Activated naive CD4-positive, alpha-beta T cell treated with anti-CD3 and anti-CD28 coated beads for 36 hours (primary cell): ENCODE measurements around the gene TSSK2. TPM values are rescaled to one million over a fixed set of nuclear protein-coding genes. Genes with fewer than 3 reads are reported as not detected.
"Not testable (repeated sequence)": the region's sequence is repeated elsewhere in the genome, so short reads cannot be mapped to it uniquely, and the experiment has no call there.

Experiments used
- CTCF ChIA-PET: fragments of 350-600 bp; sonication (Branson Sonifier 250); formaldehyde crosslinking; loops from one replicate; lab custom pipeline; 2021; ENCODE audit warnings: antibody characterized with exemption; lab: Charles Lee
- DNase-seq: peaks from one replicate; pipeline ENCODE4 v3.0.0-alpha.2; 2020
- H3K27ac Mint-ChIP-seq: one replicate; pipeline ENCODE4 v1.8.0; 2021; ENCODE audit warnings: mild to moderate bottlenecking, mixed read lengths
- H3K27me3 Mint-ChIP-seq: one replicate; pipeline ENCODE4 v1.8.0; 2021; ENCODE audit warnings: low read depth, mixed read lengths
- H3K36me3 Mint-ChIP-seq: one replicate; pipeline ENCODE4 v1.8.0; 2021; ENCODE audit warnings: low read depth, mixed read lengths
- H3K4me1 Mint-ChIP-seq: one replicate; pipeline ENCODE4 v1.8.0; 2021; ENCODE audit warnings: low read depth, mixed read lengths
- H3K4me3 Mint-ChIP-seq: one replicate; pipeline ENCODE4 v1.8.0; 2021; ENCODE audit warnings: mild to moderate bottlenecking, moderate library complexity, mixed read lengths
- H3K9me3 Mint-ChIP-seq: one replicate; pipeline ENCODE4 v1.8.0; 2021; ENCODE audit warnings: mixed read lengths
- intact Hi-C: fragments of 100-400 bp; cut with micrococcal nuclease; formaldehyde crosslinking; loops from one replicate; pipeline ENCODE4 v1.15.1; 2023
- total RNA-seq, 2 experiments: library from RNA; stranded (reverse); gene quantifications; one replicate each; pipeline ENCODE4 v1.2.3, GENCODE V29; 2021

Gene TSSK2
- total RNA-seq, 2 experiments from 2014 or later = not detected

DNA sequence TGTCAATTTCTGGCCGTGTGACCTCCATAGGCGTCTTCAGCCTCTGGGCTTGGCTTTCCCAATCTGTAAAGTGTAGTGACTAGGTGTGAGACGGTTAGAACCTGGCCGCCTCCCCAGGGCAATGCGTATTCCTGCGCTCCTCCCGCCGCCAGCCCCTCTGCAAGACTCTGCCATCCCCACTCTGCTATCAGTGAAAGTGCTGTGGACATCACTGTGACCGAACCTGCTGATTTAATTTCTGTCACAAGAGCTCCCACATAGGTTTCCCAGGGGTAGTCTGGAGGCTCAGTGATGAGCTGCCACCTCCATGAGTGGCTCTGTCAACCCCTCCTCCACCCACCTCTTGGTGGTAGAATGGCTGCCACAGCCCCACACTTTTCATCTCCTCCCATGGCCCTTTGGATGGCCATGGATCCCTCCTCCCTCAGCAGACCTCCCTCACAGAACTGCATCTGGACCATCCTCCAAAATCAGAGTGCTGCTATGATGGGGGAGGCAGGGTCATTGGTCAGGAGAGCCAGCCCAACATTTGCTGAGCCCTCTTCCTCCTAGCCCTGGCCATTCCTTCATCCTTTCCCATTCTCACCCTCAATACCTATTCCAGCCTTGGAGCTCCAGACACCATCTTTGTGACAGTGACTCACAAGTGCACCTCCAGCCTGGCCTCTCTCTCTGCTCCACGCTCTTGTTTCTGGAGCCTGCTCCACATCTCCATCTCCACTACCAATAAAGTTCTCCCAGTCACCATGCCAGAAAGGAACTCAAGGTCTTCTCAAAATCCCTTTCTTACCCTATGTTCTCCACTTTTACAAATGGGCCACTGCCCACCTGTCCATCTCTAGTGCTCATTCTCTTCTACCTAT lies 20.5 kb downstream of the TSSK2 start:
- intact Hi-C loops = no loop called here
- DNase-seq = no peak
- Mint-ChIP-seq H3K36me3 (peaks cover 6% of the 10 kb centered on the region), H3K27ac (no peak overlapping the region), H3K27me3 (peaks cover 53% of the 10 kb centered on the region), H3K4me1 (peaks cover 9% of the 10 kb centered on the region), H3K9me3 (no peaks in the 10 kb centered on the region), H3K4me3 (peak overlapping the region; percentile 63)
- CTCF ChIA-PET = no interaction called here

- peaks cover 44% of the 10 kb centered on the region for H3K27me3 Mint-ChIP-seq
- no peak overlapping the region for H3K4me3 Mint-ChIP-seq
- H3K36me3 Mint-ChIP-seq = peaks cover 6% of the 10 kb centered on the region
- CTCF ChIA-PET = interaction anchor here (1.3 kb wide), 1 partner anchor 9 kb away, joined by 3 read pairs; the partner anchor contains the start of gene ESS2
- intact Hi-C loops = no loop called here
- H3K27ac Mint-ChIP-seq = no peak overlapping the region
- H3K9me3 Mint-ChIP-seq = no peaks in the 10 kb centered on the region
- DNase-seq = no peak
- peaks cover 9% of the 10 kb centered on the region for H3K4me1 Mint-ChIP-seq
These were observed 22.1 kb downstream of the TSSK2 start for GRCh38 chr22:19152942-19153883.

GRCh38 chr22:19156109-19156508 lies 25.0 kb downstream of the TSSK2 start:
- peaks cover 35% of the 10 kb centered on the region for H3K27me3 Mint-ChIP-seq
- H3K36me3 Mint-ChIP-seq, H3K27ac Mint-ChIP-seq, DNase-seq, CTCF ChIA-PET, H3K4me1 Mint-ChIP-seq, H3K4me3 Mint-ChIP-seq, H3K9me3 Mint-ChIP-seq, intact Hi-C loops: not testable (repeated sequence)

DNA sequence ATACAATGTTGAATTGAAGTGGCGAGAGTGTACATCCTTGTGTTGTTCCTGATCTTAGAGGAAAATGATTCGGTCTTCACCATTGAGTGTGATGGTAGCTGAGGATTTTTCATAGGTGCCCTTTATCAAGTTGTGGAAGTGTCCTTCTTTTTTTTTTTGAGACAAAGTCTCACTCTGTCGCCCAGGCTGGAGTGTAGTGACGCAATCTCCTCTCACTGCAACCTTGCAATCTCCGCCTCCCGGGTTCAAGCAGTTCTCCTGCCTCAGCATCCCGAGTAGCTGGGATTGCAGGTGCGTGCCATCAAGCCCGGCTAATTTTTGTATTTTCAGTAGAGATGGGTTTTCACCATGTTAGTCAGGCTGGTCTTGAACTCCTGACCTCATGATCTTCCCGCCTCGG lies 27.5 kb downstream of the TSSK2 start:
- CTCF ChIA-PET, H3K36me3 Mint-ChIP-seq, H3K27ac Mint-ChIP-seq, H3K4me1 Mint-ChIP-seq, H3K4me3 Mint-ChIP-seq, intact Hi-C loops, H3K9me3 Mint-ChIP-seq, DNase-seq: not testable (repeated sequence)
- peaks cover 17% of the 10 kb centered on the region for H3K27me3 Mint-ChIP-seq

GRCh38 chr22:19164425-19164824 lies 33.3 kb downstream of the TSSK2 start:
- Mint-ChIP-seq H3K9me3 (no peaks in the 10 kb centered on the region), H3K27me3 (peaks cover 34% of the 10 kb centered on the region), H3K36me3 (no peaks in the 10 kb centered on the region), H3K4me1 (peaks cover under 1% of the 10 kb centered on the region), H3K4me3 (no peak overlapping the region), H3K27ac (no peak overlapping the region)
- intact Hi-C loops = no loop called here
- CTCF ChIA-PET = no interaction called here
- DNase-seq = no peak

DNA sequence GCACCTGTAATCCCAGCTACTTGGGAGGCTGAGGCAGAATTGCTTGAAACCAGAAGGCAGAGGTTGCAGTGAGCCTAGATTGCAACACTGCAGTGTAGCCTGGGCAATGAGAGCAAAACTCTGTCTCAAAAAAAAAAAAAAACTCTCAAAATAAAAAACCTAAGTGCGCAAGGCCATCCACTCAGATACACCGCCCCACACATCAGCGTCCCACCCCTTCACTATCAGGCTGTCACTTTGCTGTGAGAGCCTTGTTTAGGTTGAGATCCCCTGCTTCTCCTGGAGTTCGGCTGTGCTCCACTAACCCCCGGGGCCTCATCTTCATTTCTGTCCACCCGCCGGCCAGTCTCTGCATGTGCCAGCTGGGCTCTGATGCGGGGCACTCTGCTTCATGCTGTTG lies 35.3 kb downstream of the TSSK2 start:
- peaks cover 11% of the 10 kb centered on the region for H3K4me1 Mint-ChIP-seq
- DNase-seq = no peak
- peaks cover 40% of the 10 kb centered on the region for H3K27me3 Mint-ChIP-seq
- H3K9me3 Mint-ChIP-seq = no peaks in the 10 kb centered on the region
- H3K4me3 Mint-ChIP-seq = no peak overlapping the region
- H3K27ac Mint-ChIP-seq = no peak overlapping the region
- peaks cover 1% of the 10 kb centered on the region for H3K36me3 Mint-ChIP-seq
- CTCF ChIA-PET = no interaction called here
- intact Hi-C loops = no loop called here

- intact Hi-C loops = no loop called here
- Mint-ChIP-seq H3K27ac (no peak overlapping the region), H3K27me3 (peaks cover 40% of the 10 kb centered on the region), H3K4me1 (peaks cover 13% of the 10 kb centered on the region), H3K4me3 (no peak overlapping the region), H3K9me3 (no peaks in the 10 kb centered on the region), H3K36me3 (peaks cover 4% of the 10 kb centered on the region)
- CTCF ChIA-PET = interaction anchor here (1.5 kb wide), 1 partner anchor 463 kb away, joined by 3 read pairs; no protein-coding TSS in a partner anchor
- DNase-seq = no peak
These were observed 36.2 kb downstream of the TSSK2 start for GRCh38 chr22:19167106-19167869.

DNA sequence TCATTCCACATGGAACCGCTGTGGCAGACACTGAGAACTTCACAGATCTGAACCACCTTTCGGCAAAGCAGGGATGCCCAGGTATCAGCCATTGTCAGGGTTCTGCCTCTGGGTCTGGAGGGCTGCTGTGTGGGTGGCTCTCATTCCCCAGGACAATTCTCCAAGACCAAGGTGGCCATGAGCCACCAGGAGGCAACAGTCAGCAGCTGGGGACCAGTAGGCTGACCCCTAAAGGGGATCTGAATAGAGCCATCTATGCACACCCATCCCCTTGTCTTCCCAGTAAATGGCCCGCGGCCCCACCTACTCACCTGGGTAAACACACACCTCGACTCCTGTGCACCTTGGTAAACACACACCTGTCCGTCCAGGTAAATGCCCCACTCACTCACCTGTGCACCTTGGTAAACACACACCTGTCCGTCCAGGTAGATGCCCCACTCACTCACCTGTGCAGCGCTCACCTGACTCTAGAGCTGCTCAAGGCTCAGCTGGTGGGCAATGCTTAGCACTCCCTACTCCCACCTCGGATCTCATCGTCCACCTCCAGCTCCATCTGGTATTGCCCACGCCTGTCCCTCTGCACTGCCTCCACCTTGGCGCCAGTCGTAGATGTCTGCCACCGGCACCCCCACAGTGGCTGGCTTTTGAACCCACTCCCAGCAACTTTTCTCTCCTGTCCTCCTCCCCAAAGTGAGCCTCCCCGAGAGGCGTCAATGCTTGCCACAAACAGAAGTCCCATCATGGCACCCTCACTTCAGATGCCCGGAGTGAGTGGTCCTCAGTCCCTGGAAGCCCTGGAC lies 37.2 kb downstream of the TSSK2 start:
- H3K36me3 Mint-ChIP-seq = peaks cover 4% of the 10 kb centered on the region
- intact Hi-C loops = no loop called here
- H3K27ac Mint-ChIP-seq = no peak overlapping the region
- H3K9me3 Mint-ChIP-seq = no peaks in the 10 kb centered on the region
- H3K4me3 Mint-ChIP-seq = no peak overlapping the region
- H3K27me3 Mint-ChIP-seq = peaks cover 40% of the 10 kb centered on the region
- CTCF ChIA-PET = interaction anchor here (1.5 kb wide), 1 partner anchor 462 kb away, joined by 3 read pairs; no protein-coding TSS in a partner anchor
- H3K4me1 Mint-ChIP-seq = peaks cover 23% of the 10 kb centered on the region
- no peak for DNase-seq

- H3K27ac Mint-ChIP-seq = no peak overlapping the region
- H3K9me3 Mint-ChIP-seq = no peaks in the 10 kb centered on the region
- CTCF ChIA-PET = no interaction called here
- peaks cover 4% of the 10 kb centered on the region for H3K36me3 Mint-ChIP-seq
- H3K4me1 Mint-ChIP-seq = peaks cover 32% of the 10 kb centered on the region
- peak overlapping the region; percentile 48 for H3K4me3 Mint-ChIP-seq
- H3K27me3 Mint-ChIP-seq = peaks cover 40% of the 10 kb centered on the region
- DNase-seq = no peak
- intact Hi-C loops = no loop called here
These were observed 38.2 kb downstream of the TSSK2 start for GRCh38 chr22:19169002-19169946.

DNA sequence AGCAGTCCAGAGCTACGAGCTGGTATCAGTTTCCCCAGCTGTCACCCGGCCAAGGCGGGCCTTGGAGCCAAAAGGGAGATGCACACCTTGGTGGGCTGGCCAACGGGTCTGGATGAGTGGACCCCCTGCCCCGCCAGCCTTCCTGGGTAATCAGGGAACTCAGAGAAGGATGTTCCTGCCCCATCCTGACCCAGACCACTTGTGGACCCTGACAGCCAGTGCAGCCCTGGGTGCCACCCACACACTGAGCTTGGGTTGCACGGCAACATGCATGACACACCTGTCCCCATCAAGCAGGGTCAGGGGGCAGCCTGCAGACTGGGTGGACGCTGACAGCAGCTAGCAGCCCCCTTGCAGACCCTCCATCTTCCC lies 38.8 kb downstream of the TSSK2 start:
- H3K27ac Mint-ChIP-seq = no peak overlapping the region
- intact Hi-C loops = no loop called here
- peak overlapping the region; percentile 96 for H3K4me3 Mint-ChIP-seq
- peaks cover 4% of the 10 kb centered on the region for H3K36me3 Mint-ChIP-seq
- H3K9me3 Mint-ChIP-seq = no peaks in the 10 kb centered on the region
- H3K27me3 Mint-ChIP-seq = peaks cover 36% of the 10 kb centered on the region
- peaks cover 34% of the 10 kb centered on the region for H3K4me1 Mint-ChIP-seq
- DNase-seq = no peak
- CTCF ChIA-PET = no interaction called here
